Iris pigment epithelial cell (primary cell): ENCODE data around the gene ACOT12.
"Not testable (repeated sequence)": the region's sequence is repeated elsewhere in the genome, so short reads cannot be mapped to it uniquely, and the experiment has no call there.

Source experiments
- DNase-seq: peaks from one replicate; pipeline ENCODE4 v3.0.0-alpha.2; 2011; ENCODE audit warnings: low read depth

The ACOT12 gene

DNA sequence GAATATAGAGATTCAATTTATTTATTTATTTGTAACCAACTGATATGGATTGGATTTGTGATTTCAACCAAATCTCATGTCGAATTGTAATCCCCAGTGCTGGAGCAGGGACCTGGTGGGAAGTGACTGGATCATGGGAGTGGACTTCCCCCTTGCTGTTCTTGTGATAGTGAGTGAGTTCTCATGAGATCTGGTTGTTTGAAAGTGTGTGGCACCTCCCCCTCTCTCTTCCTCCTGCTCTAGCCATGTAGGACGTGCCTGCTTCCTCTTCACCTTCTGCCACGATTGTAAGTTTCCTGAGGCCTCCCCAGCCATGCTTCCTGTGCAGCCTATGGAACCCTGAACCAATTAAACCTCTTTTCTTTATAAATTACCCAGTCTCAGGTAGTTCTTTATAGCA is 55.7 kb downstream of the ACOT12 start:
- not testable (repeated sequence) for DNase-seq

DNA sequence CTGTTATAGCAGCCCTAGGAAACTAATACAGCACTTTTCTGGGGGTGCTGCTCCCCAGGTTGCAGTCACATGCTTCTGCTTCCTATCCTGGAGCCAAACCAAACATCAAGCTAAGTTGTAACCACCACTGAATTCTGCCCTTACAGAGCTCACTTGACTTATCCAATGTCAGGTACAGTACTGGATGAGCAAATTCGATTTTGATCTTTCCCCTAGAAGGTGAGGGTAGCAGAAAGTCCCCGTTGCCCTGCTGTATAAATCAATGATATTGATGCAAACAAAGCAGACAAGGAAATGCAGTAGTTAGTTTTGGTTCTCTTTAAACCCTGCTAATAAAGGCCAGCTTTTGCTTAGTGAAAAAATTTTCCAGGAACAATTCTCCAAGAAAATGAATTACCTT is 56.1 kb downstream of the ACOT12 start:
- no peak for DNase-seq

DNA sequence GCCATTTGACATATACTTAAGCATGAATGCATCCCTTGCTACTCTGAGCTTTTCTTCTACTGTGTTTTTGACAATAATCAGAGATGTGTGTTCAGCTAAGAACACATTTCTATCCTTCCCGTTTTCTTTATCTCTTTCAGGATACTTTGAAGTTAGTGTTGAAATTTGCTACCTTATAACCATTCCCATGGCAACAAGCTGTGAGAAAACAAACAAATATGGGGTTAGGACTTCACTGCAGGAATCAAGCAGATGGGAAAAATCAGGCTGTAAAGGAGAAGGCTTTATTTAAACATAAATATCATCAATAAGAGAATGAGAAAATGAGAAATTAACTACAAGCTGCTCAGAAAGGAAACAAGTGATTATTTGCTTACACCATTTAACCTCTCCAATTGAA is 57.4 kb downstream of the ACOT12 start:
- DNase-seq = no peak

DNA sequence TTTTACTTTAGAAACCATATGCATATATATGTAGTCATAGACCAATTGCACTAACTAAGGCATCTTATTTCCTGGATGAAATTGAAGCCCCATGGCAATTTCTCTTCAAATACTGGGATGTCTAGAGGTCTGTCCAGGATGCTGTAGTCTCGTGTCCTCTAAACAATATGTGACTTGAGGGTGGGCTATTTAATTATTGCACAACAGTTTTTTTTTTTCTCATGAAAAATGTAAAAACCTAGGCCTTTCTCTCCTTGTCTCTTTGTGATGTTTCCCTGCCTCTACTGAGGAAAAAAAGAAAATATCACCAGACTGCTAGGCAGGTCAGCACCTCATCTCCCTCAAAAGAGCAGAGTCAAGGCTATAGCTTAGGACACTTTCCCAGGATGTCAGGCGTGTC is 58.0 kb downstream of the ACOT12 start:
- DNase-seq = no peak

DNA sequence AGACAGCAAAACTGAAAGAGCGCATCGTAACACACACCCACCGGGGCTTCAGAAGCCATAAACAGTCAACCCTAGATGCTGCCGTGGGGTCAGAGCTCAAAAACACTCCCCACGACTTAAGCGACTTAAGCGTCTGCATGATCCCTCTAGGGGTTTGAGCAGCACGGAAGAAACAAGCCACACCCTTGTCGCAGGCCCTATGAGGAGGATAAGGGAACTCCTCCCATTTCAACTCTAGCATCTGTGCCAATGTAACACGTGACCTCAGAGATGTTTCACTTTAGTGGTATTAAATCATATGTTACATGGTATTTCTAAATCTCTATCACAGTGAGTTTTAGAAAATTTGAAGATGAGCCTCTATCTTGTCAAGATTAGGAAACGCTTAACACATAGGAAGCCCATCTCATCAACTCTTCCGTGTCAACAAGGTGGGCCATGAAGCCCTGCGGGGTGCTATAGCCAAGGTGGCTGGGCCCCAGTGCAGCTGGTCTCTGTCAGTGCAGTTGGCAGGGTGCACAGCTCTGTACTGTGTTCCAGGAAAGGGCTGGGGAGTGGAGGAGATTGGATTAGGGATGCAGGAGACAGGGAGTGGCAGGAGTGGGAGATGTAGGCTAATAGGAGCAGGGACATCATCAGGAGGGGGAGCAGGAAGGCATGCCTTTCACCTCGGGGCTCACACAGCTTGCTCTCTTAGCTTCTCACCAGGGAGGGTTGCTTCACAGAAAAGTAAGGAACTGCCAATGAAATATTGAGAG is 59.5 kb downstream of the ACOT12 start:
- no peak for DNase-seq

DNA sequence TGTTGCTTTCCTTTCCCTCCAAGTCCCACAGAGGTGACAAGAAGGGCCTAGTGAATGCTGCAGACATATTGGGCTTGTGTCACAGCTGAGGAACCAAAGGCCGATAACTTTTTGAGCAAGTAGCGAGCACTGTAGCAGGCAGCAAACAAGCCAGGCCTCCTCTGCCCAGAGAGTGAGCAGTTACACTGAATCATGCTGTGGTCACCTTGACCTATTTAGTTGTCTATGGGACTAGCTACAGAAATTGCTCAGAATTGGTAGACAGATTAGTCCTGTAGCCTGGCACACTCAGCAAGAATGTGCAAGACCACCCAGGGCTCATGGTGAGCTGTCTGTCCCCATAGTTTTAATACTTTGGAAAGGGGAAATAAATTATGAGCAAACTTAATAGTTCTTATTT is 67.4 kb downstream of the ACOT12 start:
- peak; percentile 23 for DNase-seq

DNA sequence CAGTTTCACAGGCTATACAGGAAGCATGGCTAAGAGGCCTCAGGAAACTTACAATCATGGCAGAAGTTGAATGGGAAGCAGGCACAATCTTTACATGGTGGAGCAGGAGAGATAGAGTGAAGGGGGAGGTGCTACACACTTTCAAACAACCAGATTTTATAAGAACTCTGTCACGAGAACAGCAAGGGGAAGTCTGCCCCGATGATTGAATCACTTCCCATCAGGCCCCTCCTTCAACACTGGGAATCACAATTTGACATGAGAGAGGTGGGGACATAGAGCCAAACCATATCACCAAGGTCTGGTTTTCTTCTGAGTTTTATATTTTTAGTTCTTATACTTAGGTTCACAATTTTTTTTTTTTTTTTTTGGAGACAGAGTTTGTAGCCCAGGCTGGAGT is 76.4 kb downstream of the ACOT12 start:
- DNase-seq = no peak

DNA sequence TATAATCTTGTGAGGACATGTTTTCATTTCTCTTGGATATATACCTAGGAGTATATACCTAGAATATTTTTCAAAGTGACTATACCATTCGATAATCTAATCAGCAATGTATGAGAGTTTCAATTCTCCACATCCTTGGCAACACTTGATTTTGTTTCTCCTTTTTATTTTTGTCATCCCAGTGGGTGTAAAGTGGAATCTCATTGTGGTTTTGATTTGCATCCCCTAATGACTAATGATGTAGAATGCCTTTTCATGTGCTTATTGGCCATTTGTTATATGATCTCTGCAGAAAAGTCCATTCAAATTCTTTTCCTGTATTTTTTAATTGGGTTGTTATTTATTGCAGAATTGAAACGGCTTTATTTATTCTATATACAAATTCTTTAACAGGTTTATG is 77.4 kb downstream of the ACOT12 start:
- DNase-seq = no peak

DNA sequence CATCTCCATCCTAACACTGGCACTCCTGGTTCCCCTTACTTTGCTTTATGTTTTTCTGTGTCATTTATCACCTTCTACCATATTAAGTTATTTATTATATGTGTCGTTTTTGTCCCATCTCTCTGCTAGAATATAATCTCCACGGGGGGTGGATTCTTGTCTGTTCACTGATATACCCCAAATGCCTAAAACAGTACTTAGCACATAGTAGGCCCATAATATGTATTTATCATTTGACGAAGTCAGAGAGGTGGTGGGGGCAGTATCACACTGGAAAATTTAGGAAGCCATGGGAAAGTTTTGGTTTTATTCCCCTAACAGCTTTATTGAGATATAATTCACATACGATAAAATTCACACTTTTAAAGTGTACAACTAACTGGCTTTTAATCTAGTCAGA is 78.1 kb downstream of the ACOT12 start:
- no peak for DNase-seq

DNA sequence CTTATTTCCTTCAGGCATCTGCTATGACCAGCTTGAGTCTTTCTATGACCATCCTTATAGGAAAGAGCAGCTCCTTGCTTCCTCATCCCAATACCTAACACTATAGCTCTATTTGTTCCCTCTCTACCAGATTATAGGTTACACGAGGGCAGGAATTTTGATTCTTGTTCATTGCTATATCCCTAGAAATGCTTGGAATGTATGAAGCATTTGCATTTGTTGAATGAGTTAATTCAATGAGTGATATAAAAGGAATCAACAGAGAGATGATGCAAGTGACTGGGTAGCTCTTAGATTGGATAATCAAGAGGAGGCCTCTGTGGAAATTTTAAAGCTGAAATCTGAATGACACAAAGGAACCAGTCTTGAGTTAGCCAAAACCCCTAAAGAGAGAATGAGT is 78.6 kb downstream of the ACOT12 start:
- DNase-seq = peak; percentile 85

DNA sequence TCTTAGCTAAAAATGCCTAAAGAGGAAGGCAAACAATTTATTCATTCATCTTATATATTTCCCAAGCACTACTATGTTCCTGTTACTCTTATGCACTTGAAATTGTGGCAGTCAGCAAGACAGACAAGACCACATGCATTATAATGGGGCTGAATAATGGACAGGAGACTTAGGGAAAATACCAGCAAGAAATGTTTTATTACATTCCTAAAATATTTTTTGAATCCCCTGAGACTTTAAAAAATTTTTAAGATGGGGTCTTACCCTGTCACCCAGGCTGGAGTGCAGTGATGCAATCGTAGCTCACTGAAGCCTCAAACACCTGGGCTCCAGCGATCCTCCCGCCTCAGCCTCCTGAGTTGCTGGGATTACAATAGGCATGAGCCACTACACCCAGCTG is 79.4 kb downstream of the ACOT12 start:
- DNase-seq = no peak

DNA sequence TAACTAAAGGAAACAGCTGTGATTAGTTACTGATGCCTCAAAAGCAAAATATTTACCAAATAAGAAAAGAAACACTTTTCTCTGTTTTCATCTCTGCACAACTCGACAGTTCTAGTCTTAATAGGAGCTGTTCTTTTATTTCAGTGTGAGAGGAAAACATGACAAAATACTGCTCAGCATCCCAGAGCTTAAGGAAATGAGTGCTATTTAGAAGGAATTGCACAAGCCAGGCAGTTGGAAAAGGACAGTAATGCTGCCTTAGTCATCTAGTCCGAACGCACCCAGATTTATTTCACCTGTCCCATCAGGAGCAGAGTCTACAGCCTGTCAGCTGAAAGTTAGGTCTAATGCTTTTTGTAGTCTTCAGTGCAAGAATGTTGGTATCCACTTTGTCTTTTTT is 80.2 kb downstream of the ACOT12 start:
- DNase-seq = no peak

DNA sequence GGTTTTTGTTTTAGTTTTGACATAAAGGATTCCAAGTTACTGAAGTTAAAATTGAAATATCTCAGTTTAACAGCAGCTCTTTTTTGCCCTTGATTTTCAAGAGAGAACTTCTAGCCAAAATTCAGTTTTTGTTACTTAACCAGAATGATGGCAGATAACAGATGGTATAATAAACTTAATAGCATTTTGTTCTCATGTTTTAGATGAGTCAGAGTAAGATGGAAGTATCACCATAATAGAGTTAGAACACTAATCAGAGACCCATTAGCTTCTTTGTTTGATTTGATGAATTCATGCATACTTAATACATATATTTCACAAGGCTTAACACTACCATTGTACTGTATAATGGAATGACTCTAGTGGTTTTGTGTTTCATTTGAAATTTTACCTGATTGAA is 80.7 kb downstream of the ACOT12 start:
- DNase-seq = no peak

DNA sequence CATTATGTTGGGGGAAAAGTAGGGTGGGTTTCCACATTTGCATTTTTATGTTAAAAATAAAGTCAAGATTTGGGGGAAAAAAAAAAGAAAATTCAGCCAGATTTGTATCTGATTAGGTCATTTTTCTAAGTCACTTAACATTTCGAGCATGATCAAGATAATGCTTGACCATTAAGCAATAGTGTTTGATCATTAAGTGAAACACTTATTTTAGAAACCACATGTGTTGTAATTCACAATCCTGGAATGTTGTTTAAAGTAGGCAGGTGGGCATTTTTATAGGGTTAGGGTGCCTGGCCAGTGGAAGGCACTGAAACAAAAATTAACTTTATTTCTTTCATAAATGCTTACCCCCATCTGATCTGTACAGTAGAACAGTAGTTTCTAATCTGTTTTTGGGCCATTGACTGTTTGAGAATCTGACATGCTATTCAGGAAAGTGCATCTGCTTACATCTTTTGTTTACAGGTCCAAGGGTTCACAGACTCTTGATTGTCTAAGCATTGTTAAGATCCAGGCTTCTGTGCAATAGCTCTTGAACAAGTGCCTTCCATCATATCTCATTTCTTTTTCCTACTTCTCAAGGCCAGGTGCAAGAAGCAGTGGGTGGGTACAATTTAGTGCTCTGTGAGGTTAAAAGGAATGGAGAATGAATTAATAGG is 83.4 kb downstream of the ACOT12 start:
- no peak for DNase-seq

DNA sequence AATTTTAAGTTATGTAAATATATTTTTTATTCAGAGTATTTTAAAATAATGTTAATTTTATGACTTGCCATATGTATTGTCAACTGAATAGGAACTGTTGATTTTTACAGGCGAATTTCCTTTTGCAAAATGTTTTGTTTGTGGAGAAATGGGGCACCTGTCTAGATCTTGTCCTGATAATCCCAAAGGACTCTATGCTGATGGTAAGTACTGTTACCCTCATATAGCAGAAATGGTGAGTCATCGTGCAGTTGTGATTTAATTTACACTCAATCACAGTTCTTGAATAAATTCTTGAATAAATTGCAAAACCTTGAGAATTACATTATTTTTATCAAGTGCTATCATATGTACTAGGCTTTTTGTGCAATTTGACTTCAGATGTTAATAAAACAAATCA is 85.1 kb downstream of the ACOT12 start:
- DNase-seq = no peak

DNA sequence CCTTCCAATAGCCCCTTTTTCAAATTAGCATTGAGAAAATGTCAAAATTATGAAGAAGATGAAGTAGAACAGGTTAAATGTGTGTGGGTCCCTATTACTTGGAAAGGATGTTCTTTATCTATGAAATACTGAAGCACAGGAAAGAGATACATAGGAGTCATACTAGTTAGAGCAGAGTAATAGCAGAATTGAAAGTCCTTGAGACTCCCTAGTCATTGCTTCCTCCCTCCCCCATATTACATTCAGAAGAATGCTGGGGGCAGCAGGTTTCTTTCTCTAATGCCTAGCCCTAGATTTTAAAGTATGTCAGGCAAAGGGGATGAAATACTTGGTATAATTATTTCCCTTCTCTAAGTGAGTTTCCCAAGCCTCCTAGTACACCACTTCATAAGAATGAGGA is 88.1 kb downstream of the ACOT12 start:
- DNase-seq = no peak

DNA sequence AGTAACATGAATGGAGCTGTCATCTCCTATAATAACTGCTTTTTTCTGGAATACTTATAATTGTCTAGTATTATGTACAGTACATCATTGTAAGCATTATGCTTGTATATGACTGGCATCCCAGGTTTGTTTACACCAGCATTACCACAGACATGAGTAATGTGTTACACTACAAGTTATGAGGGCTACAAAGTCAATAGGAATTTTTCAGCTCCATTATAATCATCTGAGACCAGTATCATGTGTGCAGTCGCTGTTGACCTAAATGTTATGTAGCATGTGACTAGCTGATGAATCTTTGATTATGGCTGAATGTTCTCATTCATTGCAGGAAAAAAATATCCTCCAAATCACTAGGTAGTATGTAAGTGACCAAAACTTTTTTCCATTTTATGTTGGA is 90.4 kb downstream of the ACOT12 start:
- DNase-seq = peak; percentile 96

DNA sequence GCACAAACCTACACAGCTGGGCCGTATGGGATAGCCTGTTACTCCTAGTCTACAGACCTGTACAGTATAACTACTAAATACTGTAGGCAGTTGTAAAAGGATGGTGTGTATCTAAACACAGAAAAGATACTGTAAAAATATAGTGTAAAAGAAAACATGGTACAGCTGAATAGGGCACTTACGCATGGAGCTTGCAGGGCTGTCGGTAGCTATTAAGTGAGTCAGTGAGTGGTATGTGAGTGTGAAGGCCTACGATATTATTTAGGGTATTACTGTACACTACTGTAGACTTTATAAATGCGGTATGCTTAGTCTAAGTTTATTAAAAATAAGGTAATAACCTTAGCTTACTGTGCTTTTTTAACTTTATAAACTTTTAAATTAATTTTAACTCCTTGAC is 91.3 kb downstream of the ACOT12 start:
- DNase-seq = no peak

DNA sequence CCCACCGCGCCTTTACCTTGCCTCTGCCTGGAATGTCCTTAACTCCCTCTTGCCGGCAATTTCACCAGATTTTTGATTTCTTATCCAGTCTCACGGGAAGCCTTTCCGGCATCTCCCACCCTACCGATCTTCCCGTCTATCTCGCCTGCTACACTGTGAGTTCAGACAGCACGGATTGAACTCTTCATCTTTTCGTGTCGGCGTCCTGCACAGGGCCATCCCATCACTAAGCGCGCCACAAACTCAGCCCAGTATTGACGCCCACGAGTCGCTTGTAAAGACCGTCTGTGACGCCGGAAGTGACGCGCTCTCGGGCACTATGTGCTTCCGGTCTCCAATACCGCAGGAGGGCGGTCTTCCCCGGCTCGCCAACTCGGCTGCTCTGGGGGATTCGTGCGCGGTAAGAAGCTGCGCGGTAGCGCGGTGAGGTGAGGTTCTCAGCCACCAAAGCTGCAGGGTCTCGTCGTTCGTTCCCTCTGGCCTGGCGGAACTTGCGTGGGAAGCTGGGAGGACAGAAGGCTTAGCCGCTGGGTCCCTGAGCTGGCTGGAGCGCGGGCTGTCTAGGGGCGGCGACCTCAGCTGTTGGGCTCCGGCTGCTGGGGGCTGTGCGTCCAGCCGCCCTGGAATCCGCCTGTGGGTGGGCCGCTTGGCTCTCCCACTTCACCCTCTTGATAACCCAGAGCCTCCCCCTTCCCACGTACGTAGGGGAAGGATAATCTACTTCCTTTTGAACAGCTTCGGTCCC is 92.5 kb downstream of the ACOT12 start, which contains the start of gene ZCCHC9:
Gene ZCCHC9, plus strand, starts transcription at position 317 of the 745 bp plus-strand sequence. CDS start 3,171 bp downstream, outside the sequence.
- peak; percentile 96 for DNase-seq

DNA sequence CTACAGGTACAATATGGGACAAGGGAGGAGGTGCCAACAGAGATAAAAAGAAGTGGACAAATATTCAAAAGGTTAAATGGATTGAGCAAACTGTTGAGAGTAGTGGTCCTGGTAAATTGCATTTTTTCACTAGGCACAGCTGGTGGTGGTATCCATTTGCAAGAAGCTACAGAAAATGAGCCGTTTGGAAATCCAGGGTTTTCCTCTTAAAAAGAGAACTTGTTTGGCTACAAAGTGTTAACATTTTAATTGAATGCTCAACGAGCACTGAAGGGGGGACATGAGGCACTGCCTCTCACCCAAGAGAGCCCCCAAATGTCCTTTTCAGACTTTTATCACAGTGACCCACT is 93.0 kb downstream of the ACOT12 start:
- peak; percentile 5 for DNase-seq

DNA sequence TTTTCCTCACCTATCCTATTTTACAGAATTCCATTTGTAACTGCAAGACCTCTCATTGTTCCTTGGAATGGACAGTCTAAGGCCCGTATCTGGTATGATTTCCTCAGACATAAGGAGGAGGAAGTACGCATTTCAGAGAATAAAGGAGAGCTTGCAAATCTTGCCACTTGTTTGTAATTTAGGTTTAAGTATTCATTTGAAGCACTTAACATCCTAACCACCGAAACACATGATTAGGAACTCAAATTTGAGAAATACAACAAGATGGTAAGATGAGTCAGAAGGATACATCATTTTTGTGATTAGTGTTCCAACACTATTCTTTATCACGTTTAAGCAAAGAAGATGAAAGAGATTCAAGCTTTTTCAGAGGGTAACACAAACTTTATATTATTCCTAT is 96.4 kb downstream of the ACOT12 start:
- DNase-seq = no peak

DNA sequence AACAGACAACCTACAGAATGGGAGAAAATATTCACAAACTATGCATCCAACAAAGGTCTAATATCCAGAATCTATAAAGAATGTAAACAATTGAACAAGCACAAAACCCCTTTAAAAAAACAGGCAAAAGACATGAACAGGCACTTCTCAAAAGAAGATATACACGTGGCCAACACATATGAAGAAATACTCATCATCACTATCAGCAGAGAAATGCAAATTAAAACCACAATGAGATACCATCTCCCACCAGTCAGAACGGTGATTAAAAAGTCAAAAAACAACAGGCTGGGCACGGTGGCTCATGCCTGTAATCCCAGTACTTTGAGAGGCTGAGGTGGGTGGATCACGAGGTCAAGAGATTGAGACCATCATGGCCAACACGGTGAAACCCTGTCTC is 99.9 kb downstream of the ACOT12 start:
- not testable (repeated sequence) for DNase-seq

DNA sequence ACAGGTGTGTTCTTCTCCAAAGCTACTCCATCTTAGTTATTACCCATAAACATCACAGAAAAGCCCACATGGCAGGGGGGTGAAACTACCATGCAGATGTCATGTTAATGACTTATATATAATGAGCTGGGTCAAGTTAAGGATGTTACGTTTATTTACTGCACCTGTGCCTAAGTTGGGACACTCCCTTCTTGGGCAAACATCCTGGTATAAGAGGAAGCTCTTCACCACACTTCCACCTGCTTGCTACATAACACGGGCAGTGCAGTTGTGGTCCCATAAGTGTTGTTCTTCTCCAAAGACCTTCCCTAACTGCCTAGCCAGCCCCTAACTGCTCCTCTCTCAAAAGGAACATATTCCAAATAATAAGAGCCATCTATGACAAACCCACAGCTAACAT is 101.8 kb downstream of the ACOT12 start:
- no peak for DNase-seq
